ENCODE measurements around the gene SARDH. TPM values are rescaled to one million over a fixed set of nuclear protein-coding genes. Genes with fewer than 3 reads are reported as not detected.

SARDH gene
- polyA plus RNA-seq, 3 donors, result not detected

- Histone ChIP-seq H3K27ac (ENCODE audit: low read depth in 1 of 2, low read length in 2 of 2) (no peak overlapping the region), H3K27me3 (ENCODE audit: control insufficient read depth in 2 of 2, insufficient read depth in 2 of 2, low read length in 2 of 2) (peaks cover 0 to 24% of the 10 kb centered on the region in 2 donors), H3K79me2 (ENCODE audit: insufficient read depth, low read length) (no peaks in the 10 kb centered on the region), H3K9me3 (replicated peaks in 1 of 2; ENCODE audit: control insufficient read depth in 1 of 2, insufficient read depth in 1 of 2, low read length in 2 of 2) (no peaks in the 10 kb centered on the region), H3K4me3 (replicated peaks in 1 of 3; ENCODE audit: low read depth in 2 of 3, low read length in 3 of 3) (no peak overlapping the region), H3K36me3 (replicated peaks in 1 of 2; ENCODE audit: control insufficient read depth in 1 of 2, insufficient read depth in 2 of 2, low read length in 2 of 2) (no peaks in the 10 kb centered on the region), H3K4me1 (ENCODE audit: control insufficient read depth in 1 of 2, insufficient read depth in 2 of 2, low read length in 2 of 2) (peaks cover 9 to 12% of the 10 kb centered on the region in 2 donors), H3K4me2 (replicated peaks; ENCODE audit: extremely low read depth, low read length, poor library complexity, severe bottlenecking) (no peak overlapping the region), H3K9ac (ENCODE audit: insufficient read depth, low read length, poor library complexity, severe bottlenecking) (no peak overlapping the region), H4K20me1 (ENCODE audit: insufficient read depth, low read length) (no peaks in the 10 kb centered on the region), H2AFZ (ENCODE audit: insufficient read depth, low read depth, low read length, poor library complexity, severe bottlenecking) (no peak overlapping the region)
- H3K4me3 Mint-ChIP-seq, result no peak overlapping the region
- intact Hi-C loops (cut with micrococcal nuclease), result no loop called here
- H3K27me3 Mint-ChIP-seq (ENCODE audit: low read depth in 3 of 3), result peaks cover 21 to 41% (median 26%) of the 10 kb centered on the region in 3 donors
- 95% methylated on average over 12 of the region's 21 CpGs for whole genome bisulfite sequencing (ENCODE audit: insufficient coverage)
- peaks cover 0 to 3% (median 0%) of the 10 kb centered on the region in 7 donors for H3K9me3 Mint-ChIP-seq
- H3K36me3 Mint-ChIP-seq, result no peaks in the 10 kb centered on the region
- H3K4me1 Mint-ChIP-seq, result peaks cover 5% of the 10 kb centered on the region
- DNase-seq, result no peak
- no peak overlapping the region for H3K27ac Mint-ChIP-seq
- TF ChIP-seq CTCF (IDR thresholded peaks at IDR 0.05), result no peak
These were observed 34.4 kb downstream of the SARDH start for GRCh38 chr9:133703591-133704399.

- H3K4me1 Mint-ChIP-seq, result peaks cover 5% of the 10 kb centered on the region
- H3K4me1 ChIP-seq (ENCODE audit: control insufficient read depth in 1 of 2, insufficient read depth in 2 of 2, low read length in 2 of 2), result peaks cover 9 to 12% of the 10 kb centered on the region in 2 donors
- no peak overlapping the region for H3K27ac ChIP-seq (ENCODE audit: low read depth in 1 of 2, low read length in 2 of 2)
- no peak for TF ChIP-seq CTCF (IDR thresholded peaks at IDR 0.05)
- no peaks in the 10 kb centered on the region for H4K20me1 ChIP-seq (ENCODE audit: insufficient read depth, low read length)
- peak overlapping the region; percentile 79 for H2AFZ ChIP-seq (ENCODE audit: insufficient read depth, low read depth, low read length, poor library complexity, severe bottlenecking)
- H3K4me2 ChIP-seq (replicated peaks; ENCODE audit: extremely low read depth, low read length, poor library complexity, severe bottlenecking), result peak overlapping the region; percentile 71
- WGBS (ENCODE audit: insufficient coverage), result 25% methylated on average over 33 of the region's 39 CpGs
- peak overlapping the region in 1 of 2 donors; percentile 83 for H3K4me3 Mint-ChIP-seq
- H3K9me3 ChIP-seq (replicated peaks in 1 of 2; ENCODE audit: control insufficient read depth in 1 of 2, insufficient read depth in 1 of 2, low read length in 2 of 2), result no peaks in the 10 kb centered on the region
- no peaks in the 10 kb centered on the region for H3K79me2 ChIP-seq (ENCODE audit: insufficient read depth, low read length)
- H3K4me3 ChIP-seq (replicated peaks in 1 of 3; ENCODE audit: low read depth in 2 of 3, low read length in 3 of 3), result peak overlapping the region; percentile 8 to 64 (median 36)
- no peaks in the 10 kb centered on the region for H3K36me3 ChIP-seq (replicated peaks in 1 of 2; ENCODE audit: control insufficient read depth in 1 of 2, insufficient read depth in 2 of 2, low read length in 2 of 2)
- DNase-seq, result no peak
- peak overlapping the region; percentile 59 for H3K9ac ChIP-seq (ENCODE audit: insufficient read depth, low read length, poor library complexity, severe bottlenecking)
- H3K27me3 ChIP-seq (ENCODE audit: control insufficient read depth in 2 of 2, insufficient read depth in 2 of 2, low read length in 2 of 2), result peaks cover 0 to 24% of the 10 kb centered on the region in 2 donors
- no peak overlapping the region for H3K27ac Mint-ChIP-seq
- H3K27me3 Mint-ChIP-seq (ENCODE audit: low read depth in 3 of 3), result peaks cover 24 to 41% (median 26%) of the 10 kb centered on the region in 3 donors
- H3K36me3 Mint-ChIP-seq, result no peaks in the 10 kb centered on the region
- peaks cover 0 to 3% (median 0%) of the 10 kb centered on the region in 7 donors for H3K9me3 Mint-ChIP-seq
- intact Hi-C loops (cut with micrococcal nuclease), result no loop called here
These were observed 35.2 kb downstream of the SARDH start for GRCh38 chr9:133702798-133703590.
